GM04503 (cell line): ENCODE results near the gene CERT1.
A peak's percentile ranks its signal among the peaks of the same experiment; 100 is the strongest.
"Not testable (repeated sequence)": the region's sequence is repeated elsewhere in the genome, so short reads cannot be mapped to it uniquely, and the experiment has no call there.

ENCODE experiments used
- DNase-seq: peaks from one replicate; pipeline ENCODE4 v3.0.0-alpha.2; 2012; ENCODE audit warnings: low read depth

Gene CERT1

DNA sequence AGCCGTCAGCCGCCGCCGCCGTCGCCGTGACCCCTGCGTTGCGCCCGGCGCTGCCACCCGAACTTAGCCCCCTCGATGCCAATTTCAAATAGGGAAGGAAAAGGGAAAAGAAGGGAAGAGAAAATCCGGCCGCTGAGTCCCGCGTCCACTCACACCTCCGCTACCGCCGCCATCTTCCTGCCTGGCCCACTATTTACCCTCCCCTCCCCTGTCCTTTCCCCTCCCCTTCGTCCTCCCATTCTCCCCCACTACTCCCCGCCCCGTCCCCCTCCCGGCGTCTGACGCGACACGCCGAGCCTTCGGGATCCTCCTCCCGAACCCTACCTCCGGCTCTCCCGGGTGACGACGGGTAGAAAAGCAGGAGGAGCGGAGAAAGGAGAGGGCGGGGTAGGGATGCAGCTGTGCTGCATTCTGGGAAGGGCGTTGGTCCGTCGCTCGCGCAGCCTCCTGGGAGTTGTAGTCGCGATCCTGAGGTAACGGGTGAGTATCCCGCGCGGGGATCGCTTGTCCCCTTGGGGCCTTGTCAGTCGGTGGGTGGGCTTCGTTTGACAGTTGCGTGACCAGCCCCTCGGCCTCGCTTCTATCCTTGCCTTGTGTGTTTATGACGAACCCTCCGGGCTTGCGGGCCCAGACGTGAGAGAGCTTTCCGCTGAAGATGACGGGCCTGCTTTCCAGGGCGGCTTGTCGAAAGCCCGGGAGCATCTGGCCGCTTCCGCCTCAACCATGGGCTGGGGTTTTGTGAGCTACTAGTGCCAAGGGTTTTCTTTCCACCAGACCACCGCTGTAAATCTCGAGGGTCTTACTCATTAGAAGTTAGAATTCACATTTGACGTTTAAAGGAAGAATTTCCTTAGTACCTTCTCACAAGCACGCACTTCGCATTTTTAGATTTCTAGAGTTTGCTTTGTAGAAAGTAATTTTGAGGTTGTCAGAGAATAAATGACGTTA is at the start of gene CERT1, which contains the start of gene POLK:
TSS of gene CERT1 (minus strand) at position 195 of the 948 bp plus-strand sequence. CDS start 422 bp downstream, outside the sequence.
TSS of gene POLK (plus strand) at position 457 of the 948 bp plus-strand sequence.
- peak; percentile 94 for DNase-seq

DNA sequence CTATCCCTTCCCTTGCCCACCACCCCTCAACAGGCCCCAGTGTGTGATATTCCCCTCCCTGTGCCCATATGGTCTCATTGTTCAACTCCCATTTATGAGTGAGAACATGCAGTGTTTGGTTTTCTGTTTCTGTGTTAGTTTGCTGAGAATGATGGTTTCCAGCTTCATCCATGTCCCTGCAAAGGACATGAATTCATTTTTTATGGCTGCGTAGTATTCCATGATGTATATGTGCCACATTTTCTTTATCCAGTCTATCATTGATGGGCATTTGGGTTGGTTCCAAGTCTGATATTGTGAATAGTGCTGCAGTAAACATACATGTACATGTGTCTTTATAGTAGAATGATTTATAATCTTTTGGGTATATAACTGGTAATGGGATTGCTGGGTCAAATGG is 49.2 kb upstream of the CERT1 start:
- not testable (repeated sequence) for DNase-seq

- peak; percentile 30 for DNase-seq
Observed at GRCh38 chr5:75558981-75559632, 47.7 kb upstream of the CERT1 start.

- no peak for DNase-seq
Observed at GRCh38 chr5:75558221-75558620, 46.8 kb upstream of the CERT1 start.

- no peak for DNase-seq
Observed at GRCh38 chr5:75553358-75553757, 41.9 kb upstream of the CERT1 start.

GRCh38 chr5:75552764-75553163 is 41.3 kb upstream of the CERT1 start:
- no peak for DNase-seq

DNA sequence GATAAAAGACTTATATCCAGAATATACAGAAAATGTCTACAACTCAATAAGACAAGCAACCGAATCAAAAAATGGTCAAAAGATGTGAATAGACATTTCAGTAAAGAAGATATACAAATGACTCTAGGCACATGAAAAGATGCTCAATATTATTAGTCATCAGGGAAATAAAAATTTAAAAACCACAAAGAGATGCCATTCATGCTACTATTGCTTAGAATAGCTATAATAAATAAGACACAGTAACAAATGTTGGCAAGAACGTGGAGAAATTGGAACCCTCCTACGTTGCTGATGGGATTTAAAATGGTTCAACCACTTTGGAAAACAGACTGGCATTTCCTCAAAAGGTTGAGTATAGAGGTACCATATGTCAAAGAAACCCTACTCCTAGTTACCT is 40.0 kb upstream of the CERT1 start:
- peak; percentile 65 for DNase-seq

DNA sequence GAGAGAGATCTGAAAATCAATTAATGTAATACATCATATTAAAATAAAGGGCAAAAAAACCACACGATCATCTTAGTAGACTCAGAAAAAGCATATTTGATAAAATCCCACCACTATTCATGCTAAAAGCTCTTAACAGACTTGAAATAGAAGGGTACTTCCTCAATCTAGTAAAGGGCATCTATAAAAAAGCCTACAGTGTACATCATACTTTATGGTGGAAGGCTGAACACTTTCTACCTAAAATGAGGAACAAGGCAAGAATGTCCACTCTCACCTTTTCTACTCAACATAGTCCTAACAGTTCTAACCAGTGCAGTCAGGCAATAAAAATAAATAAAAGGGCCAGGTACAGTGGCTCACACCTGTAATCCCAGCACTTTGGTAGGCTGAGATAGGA is 39.2 kb upstream of the CERT1 start:
- DNase-seq = no peak

DNA sequence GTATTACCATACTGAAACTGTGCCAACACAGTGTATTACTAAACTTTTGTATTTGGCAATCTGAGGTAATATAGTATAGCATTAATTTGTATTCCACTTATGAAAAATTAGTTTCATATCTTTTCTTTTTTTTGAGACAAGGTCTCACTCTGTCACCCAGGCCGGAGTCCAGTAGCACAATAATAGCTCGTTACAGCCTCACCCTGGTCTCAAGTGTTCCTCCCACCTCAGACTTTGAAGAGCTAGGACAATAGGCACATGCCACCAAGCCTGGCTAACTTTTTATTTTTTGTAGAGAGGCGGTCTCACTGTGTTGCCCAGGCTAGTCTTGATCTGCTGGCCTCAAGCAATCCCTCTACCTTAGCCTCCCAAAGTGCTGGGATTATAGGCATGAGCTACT is 36.4 kb upstream of the CERT1 start:
- no peak for DNase-seq

DNA sequence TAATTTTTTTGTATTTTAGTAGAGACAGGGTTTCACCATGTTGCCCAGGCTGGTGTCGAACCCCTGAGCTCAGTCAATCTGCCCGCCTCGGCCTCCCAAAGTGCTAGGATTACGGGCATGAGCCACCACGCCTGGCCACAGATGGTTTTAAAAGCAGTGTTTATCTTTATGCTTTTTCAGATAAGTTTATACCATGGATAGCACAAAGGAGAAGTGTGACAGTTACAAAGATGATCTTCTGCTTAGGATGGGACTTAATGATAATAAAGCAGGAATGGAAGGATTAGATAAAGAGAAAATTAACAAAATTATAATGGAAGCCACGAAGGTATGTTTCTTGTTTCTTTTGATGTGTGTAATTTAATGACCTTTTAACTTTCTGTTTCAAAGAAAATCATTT is 35.4 kb upstream of the CERT1 start:
- DNase-seq = no peak

GRCh38 chr5:75545131-75545530 is 33.7 kb upstream of the CERT1 start:
- DNase-seq = no peak

- DNase-seq = no peak
Observed at GRCh38 chr5:75538211-75538610, 26.8 kb upstream of the CERT1 start.

- no peak for DNase-seq
Observed at GRCh38 chr5:75536694-75537360, 25.4 kb upstream of the CERT1 start.

DNA sequence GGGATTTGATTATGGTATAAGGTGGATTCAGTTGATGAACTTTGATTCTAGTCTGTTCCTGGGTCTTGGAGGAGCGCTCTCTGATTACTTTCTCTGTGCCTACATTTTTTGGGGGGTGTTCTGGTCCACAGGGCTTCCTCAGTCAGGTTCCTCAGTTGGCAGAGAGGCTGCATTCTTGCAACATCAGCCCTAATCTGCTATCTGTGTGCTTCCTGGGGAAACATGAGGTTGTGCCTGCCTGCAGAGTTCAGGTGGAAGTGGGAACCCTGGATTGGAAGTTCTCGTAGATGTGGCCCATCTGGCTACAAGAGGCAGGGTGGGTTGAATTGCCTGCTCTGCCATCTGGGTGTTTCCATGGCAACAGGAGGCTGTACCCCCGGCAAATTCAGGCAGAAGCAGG is 24.7 kb upstream of the CERT1 start:
- no peak for DNase-seq

GRCh38 chr5:75534734-75535133 is 23.3 kb upstream of the CERT1 start:
- DNase-seq = no peak

DNA sequence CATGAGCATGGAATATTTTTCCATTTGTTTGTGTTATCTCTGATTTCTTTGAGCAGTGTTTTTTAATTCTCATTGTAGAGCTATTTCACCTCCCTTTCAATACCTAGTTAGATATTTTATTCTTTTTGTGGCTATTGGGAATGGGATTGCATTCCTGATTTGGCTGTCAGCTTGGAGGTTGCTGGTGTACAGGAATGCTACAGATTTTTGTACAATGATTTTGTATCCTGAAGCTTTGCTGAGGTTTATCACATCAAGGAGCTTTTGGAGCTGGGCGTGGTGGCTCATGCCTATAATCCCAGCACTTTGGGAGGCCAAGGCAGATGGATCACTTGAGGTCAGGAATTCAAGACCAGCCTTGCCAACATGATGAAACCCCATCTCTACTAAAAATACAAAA is 22.3 kb upstream of the CERT1 start:
- DNase-seq = peak; percentile 85

DNA sequence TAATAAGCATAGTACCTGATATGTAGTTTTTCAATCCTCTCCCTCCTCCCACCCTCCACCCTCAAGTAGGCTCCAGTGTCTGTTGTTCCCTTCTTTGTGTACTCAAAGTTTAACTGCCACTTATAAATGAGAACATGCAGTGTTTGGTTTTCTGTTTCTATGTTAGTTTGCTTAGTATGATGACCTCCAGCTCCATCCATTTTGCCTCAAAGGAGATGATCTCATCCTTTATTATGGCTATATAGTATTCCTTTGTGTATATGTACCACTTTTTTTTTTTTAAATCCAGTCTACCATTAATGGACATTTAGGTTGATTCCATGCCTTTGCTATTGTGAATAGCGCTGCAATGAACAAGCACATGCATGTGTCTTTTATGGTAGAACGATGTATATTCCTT is 20.8 kb upstream of the CERT1 start:
- no peak for DNase-seq

GRCh38 chr5:75529185-75529584 is 17.8 kb upstream of the CERT1 start:
- no peak for DNase-seq

DNA sequence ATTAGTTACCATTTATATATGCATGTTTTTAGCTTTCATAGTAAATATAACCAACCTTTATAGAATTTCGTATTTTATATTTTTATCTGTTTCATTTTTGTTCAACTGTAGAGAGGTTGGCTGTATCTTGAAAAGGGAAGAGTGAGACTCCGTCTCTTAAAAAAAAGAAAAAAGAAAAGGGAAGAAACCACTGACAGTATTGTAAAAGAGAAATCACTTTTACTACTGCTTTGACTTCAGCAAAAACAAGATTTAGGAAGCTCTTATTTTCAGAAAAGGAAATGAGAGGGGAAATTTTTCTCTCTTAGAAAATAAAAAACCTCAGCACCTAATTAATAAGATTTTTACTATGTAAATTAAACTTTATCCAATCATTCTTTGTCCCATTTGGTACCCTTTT is 14.6 kb upstream of the CERT1 start:
- DNase-seq = no peak

- DNase-seq = no peak
Observed at GRCh38 chr5:75525344-75525743, 13.9 kb upstream of the CERT1 start.

GRCh38 chr5:75524591-75524990 is 13.2 kb upstream of the CERT1 start:
- no peak for DNase-seq

GRCh38 chr5:75524071-75524470 is 12.6 kb upstream of the CERT1 start:
- no peak for DNase-seq

- DNase-seq = no peak
Observed at GRCh38 chr5:75523275-75523674, 11.8 kb upstream of the CERT1 start.
